ENCODE data around the gene SLC26A1.

SLC26A1 gene

GRCh38 chr4:1032861-1033260 is 39.7 kb upstream of the SLC26A1 start:
- in situ Hi-C loops (cut with MboI; ENCODE audit: low pct_unique_long_range_greater_than_20kb, low sequenced_read_pairs, unreplicated experiment): no loop called here
- no peak for DNase-seq (ENCODE audit: low spot score)
- TF ChIP-seq CTCF (IDR thresholded peaks at IDR 0.05; ENCODE audit: extremely low read depth, insufficient read depth, missing control alignments): no peak

GRCh38 chr4:1031956-1032795 is 39.0 kb upstream of the SLC26A1 start:
- in situ Hi-C loops (cut with MboI; ENCODE audit: low pct_unique_long_range_greater_than_20kb, low sequenced_read_pairs, unreplicated experiment): no loop called here
- DNase-seq (ENCODE audit: low spot score): no peak
- TF ChIP-seq CTCF (IDR thresholded peaks at IDR 0.05; ENCODE audit: extremely low read depth, insufficient read depth, missing control alignments): no peak

GRCh38 chr4:1031346-1031745 is 38.1 kb upstream of the SLC26A1 start:
- in situ Hi-C loops (cut with MboI; ENCODE audit: low pct_unique_long_range_greater_than_20kb, low sequenced_read_pairs, unreplicated experiment): no loop called here
- no peak for DNase-seq (ENCODE audit: low spot score)
- no peak for TF ChIP-seq CTCF (IDR thresholded peaks at IDR 0.05; ENCODE audit: extremely low read depth, insufficient read depth, missing control alignments)

- in situ Hi-C loops (cut with MboI; ENCODE audit: low pct_unique_long_range_greater_than_20kb, low sequenced_read_pairs, unreplicated experiment): no loop called here
- no peak for TF ChIP-seq CTCF (IDR thresholded peaks at IDR 0.05; ENCODE audit: extremely low read depth, insufficient read depth, missing control alignments)
- DNase-seq (ENCODE audit: low spot score): no peak
Measured at GRCh38 chr4:1030559-1030958, 37.4 kb upstream of the SLC26A1 start.

- in situ Hi-C loops (cut with MboI; ENCODE audit: low pct_unique_long_range_greater_than_20kb, low sequenced_read_pairs, unreplicated experiment): no loop called here
- no peak for DNase-seq (ENCODE audit: low spot score)
- TF ChIP-seq CTCF (IDR thresholded peaks at IDR 0.05; ENCODE audit: extremely low read depth, insufficient read depth, missing control alignments): no peak
Measured at GRCh38 chr4:1030031-1030430, 36.8 kb upstream of the SLC26A1 start.

GRCh38 chr4:1029529-1029928 is 36.3 kb upstream of the SLC26A1 start:
- in situ Hi-C loops (cut with MboI; ENCODE audit: low pct_unique_long_range_greater_than_20kb, low sequenced_read_pairs, unreplicated experiment): no loop called here
- DNase-seq (ENCODE audit: low spot score): no peak
- no peak for TF ChIP-seq CTCF (IDR thresholded peaks at IDR 0.05; ENCODE audit: extremely low read depth, insufficient read depth, missing control alignments)
